ENCODE data around the gene KIF15. TPM values are rescaled to one million over a fixed set of nuclear protein-coding genes. Genes with fewer than 3 reads are reported as not detected.

Gene KIF15
- total and polyA plus RNA-seq, 8 donors, result 0.09 to 0.62 (median 0.30) TPM

DNA sequence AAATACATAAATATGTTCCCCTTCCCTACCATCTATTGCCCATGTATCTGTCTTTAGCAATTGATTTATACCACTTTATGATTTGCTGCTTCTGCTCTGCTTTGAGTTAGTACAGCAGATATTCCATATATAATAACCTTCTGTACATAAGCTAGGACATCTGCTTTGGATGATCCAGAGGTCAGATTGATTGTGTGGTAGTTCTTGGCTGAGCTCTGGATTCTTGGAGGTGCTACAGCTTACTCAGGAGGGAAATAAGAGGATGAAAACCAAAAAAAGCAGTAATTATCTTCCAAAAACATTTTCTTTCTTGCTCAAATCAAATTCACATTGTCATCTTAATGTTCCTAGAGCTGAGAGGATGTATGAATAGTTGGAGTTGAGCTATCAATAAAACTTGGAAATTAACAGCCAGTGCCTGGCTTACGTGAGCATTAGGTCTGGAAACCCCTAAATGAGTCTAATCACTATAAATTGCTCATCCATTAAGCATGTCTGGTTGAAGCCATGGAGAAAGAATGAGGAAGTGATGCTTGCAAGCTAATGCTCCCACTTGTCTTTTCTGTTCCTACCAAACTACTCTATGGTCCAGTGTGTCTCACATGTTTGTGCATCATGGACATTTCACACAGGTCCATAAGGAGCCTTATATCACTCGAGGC is 63.8 kb downstream of the KIF15 start:
- no peak overlapping the region for H3K4me3 ChIP-seq
- H3K27ac ChIP-seq, result no peak overlapping the region
- H3K9me3 ChIP-seq, result no peaks in the 10 kb centered on the region
- H3K36me3 ChIP-seq, result no peaks in the 10 kb centered on the region
- H3K27me3 ChIP-seq, result no peaks in the 10 kb centered on the region
- TF ChIP-seq, protein P1, sequence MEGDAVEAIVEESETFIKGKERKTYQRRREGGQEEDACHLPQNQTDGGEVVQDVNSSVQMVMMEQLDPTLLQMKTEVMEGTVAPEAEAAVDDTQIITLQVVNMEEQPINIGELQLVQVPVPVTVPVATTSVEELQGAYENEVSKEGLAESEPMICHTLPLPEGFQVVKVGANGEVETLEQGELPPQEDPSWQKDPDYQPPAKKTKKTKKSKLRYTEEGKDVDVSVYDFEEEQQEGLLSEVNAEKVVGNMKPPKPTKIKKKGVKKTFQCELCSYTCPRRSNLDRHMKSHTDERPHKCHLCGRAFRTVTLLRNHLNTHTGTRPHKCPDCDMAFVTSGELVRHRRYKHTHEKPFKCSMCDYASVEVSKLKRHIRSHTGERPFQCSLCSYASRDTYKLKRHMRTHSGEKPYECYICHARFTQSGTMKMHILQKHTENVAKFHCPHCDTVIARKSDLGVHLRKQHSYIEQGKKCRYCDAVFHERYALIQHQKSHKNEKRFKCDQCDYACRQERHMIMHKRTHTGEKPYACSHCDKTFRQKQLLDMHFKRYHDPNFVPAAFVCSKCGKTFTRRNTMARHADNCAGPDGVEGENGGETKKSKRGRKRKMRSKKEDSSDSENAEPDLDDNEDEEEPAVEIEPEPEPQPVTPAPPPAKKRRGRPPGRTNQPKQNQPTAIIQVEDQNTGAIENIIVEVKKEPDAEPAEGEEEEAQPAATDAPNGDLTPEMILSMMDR (IDR thresholded peaks at IDR 0.05), result no peak
- peak in 3 of 4 donors; percentile 29 to 75 (median 49) for ATAC-seq
- H3K4me1 ChIP-seq, result no peaks in the 10 kb centered on the region
- WGBS, 2 donors, result 65 to 67% methylated on average over 2 of the region's 2 CpGs
- no peak for FAIRE-seq
- intact Hi-C loops (cut with DNase I), result no loop called here
- no peak for DNase-seq

DNA sequence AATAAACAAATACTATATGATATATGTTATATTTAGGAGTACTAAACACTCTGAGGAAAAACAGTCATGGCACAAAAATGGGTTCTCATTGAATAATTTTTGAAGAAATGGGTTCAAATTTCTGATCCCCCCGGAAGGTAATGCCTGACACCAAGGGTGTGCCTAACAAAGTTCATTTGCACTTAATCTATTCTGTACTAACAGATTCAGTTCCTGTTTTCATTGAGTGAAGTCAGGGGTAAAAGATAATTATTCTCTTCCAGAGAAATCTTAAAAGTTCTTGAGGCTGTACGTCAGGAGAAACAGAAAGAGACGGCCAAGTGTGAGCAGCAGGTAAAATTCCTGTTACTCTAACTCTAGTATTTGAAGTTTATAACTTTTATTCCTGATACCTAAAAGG is 65.6 kb downstream of the KIF15 start:
- H3K4me1 ChIP-seq, result no peaks in the 10 kb centered on the region
- no peak overlapping the region for H3K4me3 ChIP-seq
- H3K36me3 ChIP-seq, result no peaks in the 10 kb centered on the region
- H3K9me3 ChIP-seq, result no peaks in the 10 kb centered on the region
- TF ChIP-seq, protein P1 (IDR thresholded peaks at IDR 0.05), result no peak
- no peak for FAIRE-seq
- no peak for ATAC-seq
- no peaks in the 10 kb centered on the region for H3K27me3 ChIP-seq
- no peak overlapping the region for H3K27ac ChIP-seq
- WGBS, 2 donors, result 91 to 93% methylated on average over 3 of the region's 3 CpGs
- no peak for DNase-seq
- intact Hi-C loops (cut with DNase I), result no loop called here

DNA sequence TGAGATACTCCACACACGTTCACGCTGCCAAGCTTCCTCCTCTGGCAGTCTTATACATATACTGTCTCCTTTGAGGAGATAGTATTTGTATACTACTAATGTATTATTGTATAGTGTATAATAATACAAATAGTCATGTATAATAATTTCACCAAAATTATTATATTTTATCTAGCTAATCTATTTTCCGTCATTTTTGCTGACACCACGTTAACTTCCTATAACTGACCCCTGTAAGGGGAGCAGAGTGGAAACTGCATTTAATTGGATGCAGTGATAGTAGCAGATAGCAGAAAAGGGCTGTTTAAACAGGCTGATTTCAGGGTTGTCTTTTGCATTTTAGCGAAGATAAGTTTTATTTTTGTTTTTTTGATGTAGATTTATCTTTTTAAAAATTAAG is 69.6 kb downstream of the KIF15 start:
- FAIRE-seq (no peak), ATAC-seq (no peak), DNase-seq (no peak)
- Histone ChIP-seq H3K36me3 (no peaks in the 10 kb centered on the region), H3K4me1 (no peaks in the 10 kb centered on the region), H3K27me3 (no peaks in the 10 kb centered on the region), H3K9me3 (no peaks in the 10 kb centered on the region), H3K27ac (no peak overlapping the region), H3K4me3 (no peak overlapping the region)
- intact Hi-C loops (cut with DNase I), result no loop called here
- TF ChIP-seq, protein P1 (IDR thresholded peaks at IDR 0.05), result no peak
- 83 to 92% methylated on average over 5 of the region's 5 CpGs for WGBS, 2 donors

DNA sequence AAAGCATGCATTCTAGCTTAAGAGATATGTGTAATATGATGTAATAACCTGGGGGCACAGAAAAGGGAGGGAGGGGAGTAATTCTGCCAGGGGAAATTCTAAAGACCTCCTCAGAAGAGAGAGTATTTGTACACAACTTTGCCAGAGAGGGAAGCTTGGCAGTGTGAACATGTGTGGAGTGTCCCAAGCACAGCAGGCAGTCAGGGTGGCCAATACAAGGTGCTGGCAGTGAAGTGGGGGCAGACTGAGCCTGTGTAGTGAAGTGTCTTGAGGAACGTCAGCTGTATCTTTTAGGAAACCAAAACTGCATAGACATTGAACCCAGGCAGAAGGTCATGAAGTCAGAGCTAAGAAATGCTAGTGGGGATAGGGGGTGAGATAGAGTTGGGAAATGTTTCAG is 70.4 kb downstream of the KIF15 start:
- no peak overlapping the region for H3K4me3 ChIP-seq

DNA sequence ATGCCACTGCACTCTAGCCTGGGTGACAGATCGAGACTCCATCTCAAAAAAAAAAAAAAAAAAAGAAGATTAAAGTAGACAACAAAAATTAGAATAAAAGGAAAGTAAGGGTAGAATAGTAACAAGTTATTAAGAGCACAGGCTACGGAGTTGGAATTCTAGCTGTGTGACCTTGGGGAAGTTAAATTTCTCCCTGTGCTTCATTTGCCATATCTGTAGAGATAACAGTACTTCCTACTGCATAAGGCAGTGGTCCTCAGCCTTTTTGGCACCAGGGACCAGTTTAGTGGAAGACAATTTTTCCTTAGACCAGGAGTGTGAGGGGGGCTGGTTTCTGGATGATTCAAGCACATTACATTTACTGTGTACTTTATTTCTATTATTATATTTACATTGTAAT is 71.4 kb downstream of the KIF15 start:
- Histone ChIP-seq H3K27ac (no peak overlapping the region), H3K4me3 (no peak overlapping the region), H3K27me3 (no peaks in the 10 kb centered on the region), H3K9me3 (no peaks in the 10 kb centered on the region), H3K4me1 (no peaks in the 10 kb centered on the region), H3K36me3 (no peaks in the 10 kb centered on the region)
- FAIRE-seq (no peak), DNase-seq (no peak), ATAC-seq (no peak)
- WGBS, 2 donors, result 39 to 68% methylated on average over 2 of the region's 2 CpGs
- TF ChIP-seq, protein P1 (IDR thresholded peaks at IDR 0.05), result no peak
- intact Hi-C loops (cut with DNase I), result no loop called here

More for the DNA sequence above, 70.4 kb downstream of the KIF15 start:
- no peaks in the 10 kb centered on the region for H3K4me1 ChIP-seq
- ATAC-seq (no peak), FAIRE-seq (no peak), DNase-seq (no peak)
- WGBS, 2 donors, result 95 to 100% methylated on average over 1 of the region's 1 CpG
- H3K27me3 ChIP-seq, result no peaks in the 10 kb centered on the region
- H3K36me3 ChIP-seq, result no peaks in the 10 kb centered on the region
- TF ChIP-seq, protein P1 (IDR thresholded peaks at IDR 0.05), result no peak
- H3K9me3 ChIP-seq, result no peaks in the 10 kb centered on the region
- intact Hi-C loops (cut with DNase I), result no loop called here
- H3K27ac ChIP-seq, result no peak overlapping the region
